HG02852 (cell line): ENCODE results near the gene CD247.
"Not testable (repeated sequence)": the region's sequence is repeated elsewhere in the genome, so short reads cannot be mapped to it uniquely, and the experiment has no call there.

Experiments used
- ATAC-seq: cut with Tn5 transposase; IDR thresholded peaks from one replicate; pipeline ENCODE4 v1.9.1; 2021; ENCODE audit warnings: mild to moderate bottlenecking, moderate library complexity; ENCODE audit not compliant: unreplicated experiment

CD247 gene

DNA sequence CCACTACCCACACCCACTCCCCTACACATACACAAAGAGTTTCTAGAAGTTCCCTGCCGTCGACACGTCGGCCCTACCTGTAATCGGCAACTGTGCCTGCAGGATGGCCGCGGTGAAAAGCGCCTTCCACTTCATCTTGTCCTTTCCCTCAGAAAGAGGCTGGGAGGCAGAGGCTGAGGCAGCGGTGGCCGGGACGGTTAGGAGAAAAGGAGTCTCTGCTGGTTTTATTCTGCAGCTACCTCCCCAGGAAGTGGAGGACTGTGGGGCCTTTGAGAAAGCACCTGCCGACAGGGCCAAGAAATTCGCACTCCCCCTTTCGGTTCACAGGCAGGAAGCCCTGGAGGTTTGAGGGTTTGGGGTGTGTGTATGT is at the start of gene CD247:
TSS of gene CD247 (minus strand) at position 199 of the 370 bp plus-strand sequence. CDS start at position 135, 64 bp downstream.
- no peak for ATAC-seq

DNA sequence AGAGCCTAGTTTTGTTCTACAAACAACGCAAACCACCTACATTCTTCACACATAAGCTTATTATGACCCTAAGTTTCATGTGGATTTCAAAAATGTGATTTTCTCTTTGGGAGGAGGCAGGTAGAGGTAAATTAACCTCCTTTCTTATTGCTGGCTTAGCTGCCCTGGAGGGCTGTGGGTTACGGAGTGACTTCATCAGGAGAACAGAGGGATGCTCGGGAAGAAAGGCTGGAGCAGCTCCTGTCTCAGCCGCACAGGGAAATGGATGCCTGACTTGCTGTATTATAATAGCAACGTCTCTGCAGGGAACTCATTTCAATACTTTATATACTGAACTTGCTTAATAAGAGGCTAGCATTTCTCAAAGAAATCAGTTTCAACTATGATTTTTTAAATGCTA is 49.3 kb upstream of the CD247 start:
- ATAC-seq: no peak

DNA sequence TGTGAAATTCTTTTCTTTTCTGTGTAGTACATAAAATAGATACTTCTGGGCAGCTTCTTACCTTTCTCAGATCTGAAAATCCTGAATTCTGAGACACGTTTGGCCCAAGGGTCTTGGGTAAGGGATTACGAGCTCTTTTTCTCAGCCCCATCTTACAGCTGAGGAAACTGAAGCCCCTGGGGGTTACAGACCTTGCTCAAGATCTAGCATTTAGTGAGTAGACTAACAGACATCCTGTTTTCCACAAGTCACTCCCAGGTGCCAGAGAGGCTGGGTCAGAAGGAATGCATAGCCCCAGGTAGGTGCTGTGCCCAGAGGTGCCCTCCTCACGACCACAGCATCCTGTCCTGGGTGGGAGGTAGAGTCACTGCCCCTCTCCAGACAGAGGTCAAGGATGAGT is 48.4 kb upstream of the CD247 start:
- no peak for ATAC-seq

DNA sequence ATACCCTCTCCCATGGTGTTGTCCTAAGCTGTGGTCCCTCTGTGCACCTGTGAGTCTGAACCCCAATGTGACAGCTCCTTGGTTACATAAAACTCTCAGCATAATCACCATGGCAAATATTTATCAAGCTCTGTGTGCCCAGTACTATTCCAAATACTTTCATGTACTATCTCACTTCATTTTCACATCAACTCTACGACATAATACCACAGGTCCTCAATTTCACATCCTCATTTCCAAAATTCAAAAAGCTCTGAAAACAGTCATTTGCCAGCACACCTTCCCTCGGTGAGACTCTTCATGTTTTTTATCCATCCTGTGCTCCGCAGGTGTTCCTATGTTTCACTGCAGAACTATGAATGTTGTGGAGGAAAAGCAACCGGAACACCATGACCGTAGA is 47.6 kb upstream of the CD247 start:
- no peak for ATAC-seq

DNA sequence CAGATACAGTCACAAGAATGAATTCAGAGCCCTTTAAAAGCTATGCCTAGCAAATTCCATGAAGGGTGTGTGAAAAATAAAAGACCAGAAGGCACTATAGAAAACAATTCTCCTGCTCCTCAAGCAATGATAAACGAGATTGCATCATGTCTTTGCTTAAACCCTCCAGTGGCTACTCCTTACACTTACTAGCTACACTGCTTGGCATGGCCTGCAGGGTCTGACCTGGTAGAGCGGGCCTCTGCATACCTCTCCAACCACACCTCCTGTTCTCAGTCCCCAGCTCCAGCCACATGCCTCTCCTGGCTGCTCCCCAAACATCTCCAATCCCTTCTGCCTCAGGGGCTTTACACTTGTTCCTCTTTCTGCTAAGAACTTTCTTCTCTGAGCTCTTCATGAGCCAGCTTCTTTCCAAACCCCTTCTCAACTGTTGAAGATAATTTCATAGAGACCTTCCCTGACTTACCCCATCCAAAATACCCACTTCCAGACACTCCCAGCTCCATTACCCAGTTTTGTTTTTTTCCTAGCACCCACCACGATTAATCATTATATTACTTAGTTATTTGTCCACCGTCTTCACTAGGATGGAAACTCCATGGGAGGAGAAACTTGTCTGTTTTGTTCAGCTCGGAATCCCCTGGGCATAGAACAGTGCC is 46.4 kb upstream of the CD247 start:
- ATAC-seq: no peak

DNA sequence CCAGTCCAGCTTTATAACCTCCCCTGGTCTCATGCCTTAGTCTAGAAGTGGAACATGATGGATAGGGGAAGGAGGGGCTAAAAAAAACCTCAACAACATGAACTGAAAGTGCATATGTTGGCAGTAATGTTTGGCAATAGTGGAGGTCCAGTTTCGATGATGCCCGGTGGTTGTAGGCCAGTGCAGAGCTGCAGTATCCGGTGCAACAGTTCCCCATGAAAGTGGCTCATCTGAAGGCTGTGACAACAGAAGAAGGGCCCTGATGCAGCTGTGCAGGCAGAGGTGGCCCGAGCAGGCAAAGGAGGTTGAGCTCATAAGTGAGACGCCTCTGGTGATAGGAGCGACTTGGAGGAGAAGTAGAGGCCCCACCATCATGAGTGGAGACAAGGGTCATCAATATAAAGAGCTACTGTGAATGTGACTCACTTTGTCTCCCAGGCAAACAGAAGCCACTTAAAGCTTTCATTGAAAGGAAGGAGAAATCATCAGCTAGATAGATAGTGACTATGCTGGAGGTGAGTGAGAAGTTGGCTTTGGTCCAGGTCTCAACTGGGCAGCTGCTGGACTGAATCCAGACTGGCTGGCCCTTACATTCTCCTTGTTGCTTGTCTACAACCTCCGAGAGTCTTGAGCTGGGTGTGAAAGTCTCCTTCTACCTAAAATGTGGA is 45.4 kb upstream of the CD247 start:
- no peak for ATAC-seq

DNA sequence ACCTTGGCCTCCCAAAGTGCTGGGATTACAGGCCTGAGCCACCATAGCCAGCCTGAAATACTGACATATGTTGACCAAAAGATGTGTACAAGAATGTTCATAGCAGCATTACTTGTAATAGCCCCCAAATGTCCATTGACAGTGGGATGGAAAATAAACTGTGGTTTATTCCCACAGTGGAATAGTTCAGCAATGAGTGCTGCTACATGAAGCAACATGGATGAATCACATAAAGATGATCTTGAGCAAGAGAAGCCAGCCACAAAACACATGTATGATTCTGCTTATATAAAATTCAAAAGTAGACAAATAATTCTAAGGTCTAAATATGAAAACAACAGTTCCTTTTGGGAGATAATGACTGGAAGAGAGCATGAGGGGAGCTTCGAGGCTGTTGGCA is 44.4 kb upstream of the CD247 start:
- no peak for ATAC-seq

DNA sequence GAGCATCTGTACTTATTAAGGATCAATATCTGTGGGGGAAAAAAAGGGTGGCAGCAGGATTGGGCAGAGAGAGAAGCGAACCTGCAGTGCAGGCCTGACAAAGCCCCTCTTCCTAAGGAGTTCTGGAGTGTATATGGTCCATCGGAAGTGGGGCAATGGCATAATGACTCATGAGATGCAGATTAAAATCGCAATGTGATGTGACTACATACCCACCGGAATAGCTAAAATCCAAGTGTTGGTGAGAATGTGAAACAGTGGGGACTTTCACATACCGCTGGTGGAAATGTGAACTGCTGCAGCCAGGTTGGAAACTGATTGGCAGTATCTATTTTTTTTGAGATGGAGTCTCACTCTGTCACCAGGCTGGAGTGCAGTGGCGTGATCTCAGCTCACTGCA is 43.4 kb upstream of the CD247 start:
- no peak for ATAC-seq

DNA sequence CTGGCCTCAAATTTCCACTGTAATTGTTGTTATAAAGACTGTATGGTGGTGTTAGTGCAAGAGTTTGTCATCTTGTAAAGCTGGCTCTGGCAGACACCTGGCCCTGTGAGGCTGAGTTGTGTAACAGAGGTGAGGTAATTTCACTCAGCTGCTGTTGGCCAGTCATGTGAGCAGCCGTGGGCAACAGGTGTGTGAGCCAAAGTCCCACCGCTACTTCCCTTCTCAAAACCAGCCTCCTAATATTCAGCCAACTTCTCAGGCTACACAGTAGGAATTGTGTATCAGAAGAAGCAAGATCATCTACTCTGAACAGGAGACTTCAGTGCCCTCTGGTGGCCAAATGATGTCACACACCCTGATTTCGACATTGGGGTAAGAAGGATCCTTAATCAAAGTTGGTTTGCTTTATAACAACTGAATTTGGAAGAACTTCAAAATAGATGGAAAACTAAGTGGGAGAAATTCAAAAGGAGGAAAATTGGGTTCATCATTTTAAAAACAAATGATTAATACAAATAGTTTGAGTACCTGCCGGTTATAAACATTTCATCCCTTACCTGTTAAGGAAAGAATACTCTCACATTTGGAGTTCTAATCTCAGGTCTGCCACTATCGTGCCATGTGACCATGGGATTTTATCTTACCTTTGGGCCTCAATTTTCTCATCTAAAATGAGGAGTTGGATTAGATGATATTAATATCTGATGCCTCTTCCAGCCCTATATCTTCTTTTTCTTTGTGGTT is 37.8 kb upstream of the CD247 start:
- ATAC-seq: no peak

DNA sequence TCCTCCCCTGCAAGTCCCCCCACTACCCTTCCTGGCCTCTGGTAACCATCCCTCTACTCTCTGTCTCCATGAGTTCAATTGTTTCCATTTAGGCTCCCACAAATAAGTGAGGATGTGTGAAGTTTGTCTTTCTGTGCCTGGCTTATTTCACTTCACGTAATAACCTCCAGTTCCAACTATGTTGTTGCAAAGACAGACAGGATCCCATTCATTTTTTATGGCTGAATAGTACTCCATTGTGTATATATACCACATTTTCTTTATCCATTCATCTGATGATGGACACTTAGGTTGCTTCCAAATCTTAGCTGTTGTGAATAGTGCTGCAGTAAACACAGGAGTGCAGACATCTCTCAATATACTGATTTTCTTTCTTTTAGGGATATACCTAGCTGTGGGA is 36.7 kb upstream of the CD247 start:
- not testable (repeated sequence) for ATAC-seq

DNA sequence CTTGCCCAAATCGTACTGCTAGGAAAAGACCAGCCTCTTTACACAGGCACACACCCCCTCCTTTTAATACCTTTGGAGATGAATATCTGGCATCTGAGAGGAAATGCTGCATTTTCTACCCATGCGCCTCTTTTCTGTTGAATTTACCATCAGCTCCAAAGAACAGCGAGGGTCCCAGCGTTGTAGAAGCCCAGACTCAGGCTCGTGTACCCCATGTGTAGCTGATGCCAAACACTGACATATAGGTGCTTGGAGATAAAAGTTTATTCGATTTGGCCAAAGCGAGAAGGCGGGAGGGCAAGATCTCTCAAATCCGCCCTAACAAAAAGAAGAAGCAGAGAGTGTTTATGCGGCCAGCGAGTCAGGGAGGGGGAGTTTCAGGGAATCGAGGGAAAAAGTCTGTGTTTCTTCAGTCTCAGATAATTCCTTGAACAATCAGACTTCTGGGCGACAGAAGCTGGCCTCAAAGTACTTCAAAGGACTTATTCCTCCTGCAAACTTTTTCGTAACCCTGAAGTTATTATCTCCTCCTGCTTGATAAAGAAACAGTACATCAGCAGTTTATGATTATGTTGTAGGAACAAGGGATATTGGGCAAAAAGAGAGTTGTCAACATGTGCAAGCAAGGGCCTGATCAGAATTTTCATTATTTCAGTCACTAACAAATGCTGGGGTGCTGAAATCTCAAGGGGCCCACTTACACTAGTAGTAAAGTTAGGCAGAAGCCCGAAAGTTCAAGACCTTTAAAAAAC is 35.9 kb upstream of the CD247 start:
- ATAC-seq: peak; percentile 10

DNA sequence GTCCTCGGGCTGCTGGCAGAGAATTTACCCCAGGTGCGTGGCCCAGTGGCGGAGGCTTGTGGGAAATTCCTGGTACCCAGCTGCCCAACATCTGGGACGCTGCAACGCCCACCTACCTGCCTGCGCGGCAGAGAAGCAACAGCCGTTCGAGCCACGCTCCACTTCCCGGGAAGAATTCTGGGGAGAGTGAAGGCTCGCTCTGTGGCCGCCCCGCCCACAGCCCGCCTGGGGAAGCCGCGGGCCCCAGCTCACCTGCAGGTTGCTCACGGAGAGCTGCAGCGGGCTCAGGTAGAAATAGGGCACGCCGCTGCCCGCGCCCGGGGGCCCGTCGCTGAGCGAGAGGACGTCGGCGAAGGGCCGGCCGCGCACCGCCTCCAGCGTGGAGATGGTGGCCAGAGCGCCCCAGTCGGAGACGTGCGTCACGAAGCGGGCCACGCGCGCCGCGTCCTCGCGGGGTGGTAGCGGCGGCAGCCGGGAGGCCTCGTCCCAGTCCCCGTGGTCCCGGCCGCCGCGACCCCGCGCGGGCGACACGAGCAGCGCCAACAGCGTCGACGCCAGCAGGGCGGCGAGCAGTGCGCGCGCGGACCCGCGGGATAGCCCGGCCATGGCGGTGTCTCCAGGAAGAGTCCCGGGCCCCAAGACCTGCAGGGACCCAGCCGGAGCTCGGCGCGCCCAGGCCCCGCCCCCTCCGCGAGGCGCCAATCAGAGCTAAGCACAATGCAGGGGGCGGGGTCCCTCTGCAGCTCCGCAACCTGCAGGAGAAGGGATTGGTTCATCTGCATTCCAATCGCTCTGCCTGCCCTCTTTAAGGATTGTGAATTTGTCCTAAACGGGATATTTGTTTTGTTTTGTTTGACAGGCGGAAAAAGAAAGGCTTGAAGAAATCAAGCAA is 35.1 kb upstream of the CD247 start, which contains the start of gene CREG1:
TSS of gene CREG1 (minus strand) at position 627 of the 892 bp plus-strand sequence.
- peak; percentile 98 for ATAC-seq

DNA sequence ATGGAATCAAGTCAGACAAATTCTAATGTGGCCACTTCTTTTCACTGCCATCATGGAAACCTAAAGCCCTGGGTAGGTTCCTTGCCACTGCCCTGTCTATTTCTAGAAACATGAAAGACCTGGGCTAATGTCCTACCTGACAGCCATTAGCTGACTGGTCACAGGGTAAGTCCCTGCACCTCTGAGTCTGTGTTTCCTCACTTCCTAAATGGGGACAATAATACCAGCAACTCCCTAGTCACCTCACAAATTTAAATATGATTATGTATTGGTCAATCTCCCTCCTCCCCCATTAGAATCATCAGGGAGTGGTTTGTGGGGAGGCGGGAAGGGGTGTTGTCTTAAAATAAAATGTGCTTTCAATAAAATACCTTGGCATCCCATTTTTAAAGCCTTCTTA is 33.0 kb upstream of the CD247 start:
- ATAC-seq: no peak

DNA sequence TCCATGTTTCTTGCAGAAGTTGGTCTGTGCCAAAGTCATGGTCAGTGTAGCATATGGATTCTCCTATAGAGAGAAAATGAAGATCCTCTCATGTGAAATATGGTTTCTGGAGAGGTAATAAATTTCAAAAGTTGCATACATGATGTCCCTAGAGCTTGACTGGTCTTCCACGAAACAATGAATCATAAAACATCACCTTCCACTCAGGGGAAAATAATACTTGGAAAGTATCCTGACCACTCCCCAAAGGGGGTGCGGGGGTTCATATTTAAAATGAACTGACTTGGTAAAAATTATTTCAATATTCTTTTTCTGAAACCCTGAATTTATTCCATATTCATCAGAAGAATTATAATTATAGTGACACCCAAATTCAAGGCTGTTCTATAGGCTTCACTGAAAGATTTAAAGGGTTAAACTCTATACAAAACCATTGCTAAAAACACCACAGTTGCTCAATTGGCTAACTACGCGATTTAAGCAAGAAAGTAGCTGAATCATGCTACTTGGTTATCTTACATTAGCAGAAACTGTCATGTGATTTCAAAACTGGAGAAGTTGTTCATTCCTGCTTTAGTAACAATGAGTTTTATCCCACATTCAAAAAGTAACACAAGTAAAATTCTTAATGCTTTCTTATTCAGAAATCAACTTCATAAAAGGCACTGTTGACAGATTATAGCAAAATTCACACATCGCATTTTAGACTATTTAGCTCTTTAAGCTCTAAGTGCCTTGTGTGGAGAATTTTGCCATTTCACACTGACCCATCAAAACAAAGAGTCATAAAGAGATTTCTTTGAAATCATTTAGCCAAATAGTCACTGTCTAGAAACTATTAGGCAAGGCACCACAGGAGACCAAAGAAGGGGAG is 30.0 kb upstream of the CD247 start:
- no peak for ATAC-seq

DNA sequence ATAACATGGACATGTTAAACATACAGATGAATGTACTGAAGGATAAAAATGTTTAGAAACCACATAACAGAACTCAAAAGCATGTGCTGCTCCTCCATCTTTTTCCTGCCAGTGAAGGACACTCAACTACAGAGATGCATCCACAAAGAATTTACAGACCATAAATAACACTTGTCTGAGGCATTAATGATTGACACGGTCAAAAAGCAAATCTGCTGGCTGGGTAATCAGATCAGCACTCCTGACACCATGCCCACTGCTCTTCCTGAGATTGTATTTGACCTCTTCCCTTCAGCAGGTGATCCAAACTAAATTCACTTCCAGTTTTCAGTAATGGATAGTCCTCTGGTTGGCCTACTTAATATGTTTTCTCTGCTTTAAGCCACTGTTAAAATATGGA is 28.6 kb upstream of the CD247 start:
- no peak for ATAC-seq

DNA sequence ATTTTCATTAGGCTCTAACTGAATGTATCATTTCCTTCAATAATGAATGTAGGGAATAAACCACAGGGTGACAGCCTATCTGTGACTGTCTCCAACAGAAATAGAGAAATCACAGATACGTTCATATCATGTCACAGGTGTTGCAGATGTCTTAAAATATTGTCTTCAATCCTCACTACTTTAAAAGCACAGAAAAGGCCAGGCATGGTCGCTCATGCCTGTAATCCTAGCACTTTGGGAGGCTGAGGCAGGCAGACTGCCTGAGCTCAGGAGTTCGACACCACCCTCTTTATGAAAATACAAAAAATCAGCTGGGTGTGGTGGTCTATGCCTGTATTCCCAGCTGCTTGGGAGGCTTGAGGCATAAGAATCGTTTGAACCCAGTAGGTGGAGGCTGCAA is 27.0 kb upstream of the CD247 start:
- no peak for ATAC-seq

DNA sequence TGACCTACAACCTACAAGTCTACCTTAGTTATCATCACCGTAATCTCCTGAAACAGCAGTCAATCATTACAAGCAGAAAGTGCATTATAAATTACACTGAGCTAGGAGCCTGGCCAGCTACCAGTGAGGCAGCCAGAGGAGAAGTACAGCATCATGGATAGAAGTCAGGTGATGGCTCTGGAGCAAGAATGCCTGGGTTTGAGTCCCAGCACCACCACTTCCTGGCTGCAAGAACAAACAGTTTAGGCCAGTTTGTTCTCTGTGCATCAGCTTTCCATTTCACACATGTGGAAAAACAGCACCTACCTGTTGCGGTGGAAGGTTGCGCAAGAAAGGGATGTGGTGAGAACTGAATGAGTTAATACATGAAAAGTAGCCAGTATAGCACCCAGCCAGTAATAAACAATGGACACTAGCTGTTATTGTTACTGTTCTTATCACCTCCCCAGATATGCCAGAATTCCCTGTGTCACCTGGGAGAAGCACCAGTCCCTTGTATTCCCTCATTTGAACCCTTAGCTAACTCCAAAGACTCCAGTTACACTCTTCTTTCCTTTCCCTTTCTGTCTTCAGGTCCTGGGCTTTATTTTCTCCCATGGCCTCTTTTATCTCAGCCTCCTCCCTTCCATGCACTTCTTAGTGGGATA is 26.2 kb upstream of the CD247 start:
- no peak for ATAC-seq

DNA sequence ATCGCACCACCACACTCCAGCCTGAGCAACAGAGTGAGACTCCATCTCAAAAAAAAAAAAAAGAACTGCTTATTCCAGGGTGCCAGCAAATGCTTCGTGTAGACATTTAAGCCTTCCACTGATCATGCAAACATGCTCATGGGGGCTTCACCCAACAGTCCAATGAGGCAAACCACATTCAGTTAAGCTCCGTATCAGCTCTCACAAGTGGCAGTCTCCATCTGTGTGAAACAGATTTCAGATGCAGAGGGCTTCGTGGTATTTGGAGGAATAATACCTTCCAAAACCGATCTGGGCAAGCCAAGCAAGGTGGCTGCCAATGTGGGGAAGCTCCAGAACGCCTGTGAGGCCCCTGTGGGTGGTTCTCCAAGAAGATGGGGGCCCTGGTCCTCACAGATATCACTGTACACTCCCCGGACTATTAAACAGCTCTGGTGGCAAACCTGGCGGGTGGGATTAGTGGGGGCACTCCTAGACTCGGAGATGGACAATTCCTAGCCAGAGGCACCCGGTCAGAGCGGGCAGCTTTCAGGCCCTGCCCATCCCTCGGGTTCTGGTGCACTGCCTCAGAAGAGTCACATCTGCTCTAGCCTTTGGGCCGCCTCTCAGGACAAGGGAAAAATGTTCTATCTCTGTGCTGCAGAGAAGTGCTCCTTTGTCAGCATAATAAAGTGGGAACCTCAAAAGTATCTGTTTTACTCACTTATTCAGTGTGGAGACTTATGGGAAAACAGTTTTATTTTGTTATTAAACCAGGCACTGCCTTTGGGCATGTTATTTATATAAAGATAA is 25.1 kb upstream of the CD247 start:
- ATAC-seq: no peak
